Uterus (tissue), 4 donors: ENCODE results near the gene GSK3B. TPM values are rescaled to one million over a fixed set of nuclear protein-coding genes. Genes with fewer than 3 reads are reported as not detected.
"Not testable (repeated sequence)": the region's sequence is repeated elsewhere in the genome, so short reads cannot be mapped to it uniquely, and the experiment has no call there.

ENCODE experiments used
- DNase-seq, 2 donors: peaks; one replicate each; pipeline ENCODE4 v3.0.0-alpha.2; 2019 to 2020
- H3K27ac ChIP-seq, 2 donors: fragments of 200-600 bp; sonication (generic); 1 replicate in 1 of 2; 2 replicates in 1 of 2; pipeline ENCODE4 v1.5.1; 2016 to 2018
- H3K27me3 ChIP-seq, 2 donors: fragments of 200-600 bp; sonication (generic); one replicate each; pipeline ENCODE4 v1.5.1; 2018 to 2019; ENCODE audit warnings: control low read depth in 1 of 2
- H3K36me3 ChIP-seq, 2 donors: fragments of 200-600 bp; sonication (generic); one replicate each; pipeline ENCODE4 v1.5.1; 2019; ENCODE audit warnings: control low read depth in 1 of 2
- H3K4me1 ChIP-seq, 2 donors: fragments of 200-600 bp; sonication (generic); one replicate each; pipeline ENCODE4 v1.5.1; 2018 to 2019; ENCODE audit warnings: control low read depth in 1 of 2
- H3K4me3 ChIP-seq, 2 donors: fragments of 200-600 bp; sonication (generic); 1 replicate in 1 of 2; 2 replicates in 1 of 2; pipeline ENCODE4 v1.5.1; 2018 to 2019; ENCODE audit warnings: mild to moderate bottlenecking in 1 of 2
- H3K9me3 ChIP-seq, 2 donors: fragments of 200-600 bp; sonication (generic); one replicate each; pipeline ENCODE4 v1.5.1; 2019; ENCODE audit warnings: control low read depth in 1 of 2
- CTCF ChIP-seq, 4 experiments: fragments of 200-600 bp in 2 of 4; fragments of 450-650 bp in 2 of 4; sonication (generic) in 2 of 4; IDR thresholded peaks; one replicate each; pipeline ENCODE4 v1.5.1; 2016 to 2019; ENCODE audit warnings: antibody characterized with exemption in 4 of 4, mild to moderate bottlenecking in 2 of 4, moderate library complexity in 1 of 4
- POLR2A ChIP-seq, 2 donors: fragments of 450-650 bp; IDR thresholded peaks; one replicate each; pipeline ENCODE4 v1.6.1; 2016; ENCODE audit warnings: antibody characterized with exemption in 2 of 2, mild to moderate bottlenecking in 1 of 2, moderate library complexity in 1 of 2
- intact Hi-C: fragments of 100-400 bp; cut with DNase I; formaldehyde crosslinking; loops from one replicate; pipeline ENCODE4 v1.15.1; 2023; ENCODE audit warnings: low total_unique reads
- total RNA-seq, 4 donors: library from RNA; depleted of rRNA in 3 of 4; stranded (reverse); fragments of >200 nt in 3 of 4; gene quantifications; one replicate each; pipeline versions ENCODE4 v1.1.0 to v1.2.4, GENCODE V29; 2014 to 2023
- donor health status: DM: yes; HTN: yes; CAD: no.

GSK3B gene
- total RNA-seq, 4 donors from 2014 or later: 13.5 to 53.8 (median 31.3) TPM

DNA sequence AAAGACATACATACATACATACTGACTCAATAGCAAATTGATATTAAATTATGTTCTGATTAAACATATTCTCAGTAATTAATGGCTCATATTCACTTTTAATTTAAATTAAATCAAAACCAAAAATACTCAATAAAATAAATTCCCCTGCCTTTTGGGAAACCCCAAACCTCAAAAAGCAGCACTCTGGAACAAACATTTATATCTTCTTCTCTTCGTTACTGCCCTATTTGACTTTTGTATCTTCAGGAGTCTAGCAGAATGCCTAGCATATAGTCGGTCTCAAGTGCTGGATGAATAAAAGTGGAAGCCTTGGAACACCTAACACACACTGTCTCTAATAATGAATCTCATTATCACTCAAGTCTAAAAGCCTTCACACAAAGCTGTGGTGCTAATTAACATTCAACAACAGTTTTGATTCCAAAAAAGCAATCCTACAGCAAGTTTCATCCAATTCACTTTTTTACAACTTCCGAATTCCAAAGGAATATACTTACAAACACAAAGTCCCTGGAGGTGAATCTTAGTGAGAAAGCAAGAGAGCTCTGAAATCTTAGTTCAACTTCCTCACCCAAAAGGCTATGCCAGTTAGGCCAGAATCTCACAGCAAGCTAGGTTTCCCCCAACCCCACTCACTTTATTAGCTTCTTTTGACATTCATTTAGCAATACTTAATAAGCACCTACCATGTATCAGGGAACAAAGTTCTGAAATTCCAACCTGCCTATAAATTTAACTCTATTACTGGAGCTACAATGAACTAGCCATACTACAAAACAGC lies 35.0 kb downstream of the GSK3B start:
- DNase-seq: no peak
- no peak for TF ChIP-seq CTCF (IDR thresholded peaks at IDR 0.05)
- no peak for TF ChIP-seq POLR2A (IDR thresholded peaks at IDR 0.05)
- intact Hi-C loops: no loop called here

GRCh38 chr3:120057626-120058025 lies 36.6 kb downstream of the GSK3B start:
- H3K4me1 ChIP-seq: peaks cover 0 to 3% of the 10 kb centered on the region in 2 donors
- no peaks in the 10 kb centered on the region for H3K27me3 ChIP-seq
- H3K4me3 ChIP-seq: no peak overlapping the region
- no peaks in the 10 kb centered on the region for H3K9me3 ChIP-seq
- DNase-seq: no peak
- TF ChIP-seq CTCF (IDR thresholded peaks at IDR 0.05) (no peak), POLR2A (IDR thresholded peaks at IDR 0.05) (no peak)
- H3K27ac ChIP-seq: no peak overlapping the region
- intact Hi-C loops: no loop called here
- no peaks in the 10 kb centered on the region for H3K36me3 ChIP-seq

More for the DNA sequence above, 35.0 kb downstream of the GSK3B start:
- Histone ChIP-seq H3K9me3 (no peaks in the 10 kb centered on the region), H3K36me3 (no peaks in the 10 kb centered on the region), H3K4me1 (no peaks in the 10 kb centered on the region), H3K27ac (no peak overlapping the region), H3K4me3 (no peak overlapping the region), H3K27me3 (no peaks in the 10 kb centered on the region)

DNA sequence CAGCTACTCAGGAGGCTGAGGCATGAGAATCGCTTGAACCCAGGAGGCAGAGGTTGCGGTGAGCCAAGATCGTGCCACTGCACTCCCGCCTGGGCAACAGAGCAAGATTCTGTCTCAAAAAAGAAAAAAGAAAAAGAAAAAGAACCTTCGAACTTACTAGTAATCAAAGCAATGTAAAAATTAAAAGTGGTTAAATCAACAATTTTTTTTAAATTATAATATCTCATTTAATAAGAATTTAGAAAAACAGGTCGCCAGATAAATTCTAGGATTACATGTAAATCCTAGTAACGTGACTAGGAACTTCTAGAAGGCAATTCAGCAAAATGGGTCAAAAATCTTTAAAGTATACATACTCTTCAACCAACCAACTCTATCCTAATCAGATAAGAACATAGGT lies 37.2 kb downstream of the GSK3B start:
- Histone ChIP-seq H3K36me3 (no peaks in the 10 kb centered on the region), H3K4me1 (peaks cover 5% of the 10 kb centered on the region in 2 donors), H3K27ac (no peak overlapping the region), H3K27me3 (no peaks in the 10 kb centered on the region), H3K4me3 (no peak overlapping the region), H3K9me3 (no peaks in the 10 kb centered on the region)
- no peak for TF ChIP-seq CTCF (IDR thresholded peaks at IDR 0.05)
- TF ChIP-seq POLR2A (IDR thresholded peaks at IDR 0.05): no peak
- DNase-seq: no peak
- intact Hi-C loops: no loop called here

DNA sequence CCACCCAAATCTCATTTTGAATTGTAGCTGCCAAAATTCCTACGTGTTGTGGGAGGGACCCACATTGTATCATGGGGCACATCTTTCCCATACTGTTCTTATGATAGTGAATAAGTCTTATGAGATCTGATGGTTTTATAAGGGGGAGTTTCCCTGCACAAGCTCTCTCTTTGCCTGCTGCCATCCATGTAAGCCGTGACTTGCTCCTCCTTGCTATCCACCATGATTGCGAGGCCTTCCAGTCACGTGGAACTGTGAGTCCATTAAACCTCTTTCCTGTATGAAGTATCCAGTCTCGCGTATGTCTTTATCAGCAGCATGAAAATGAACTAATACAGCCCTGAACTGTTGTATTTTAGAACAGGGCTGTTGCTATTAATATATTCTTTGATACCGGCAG lies 40.6 kb downstream of the GSK3B start:
- DNase-seq, H3K4me3 ChIP-seq, H3K9me3 ChIP-seq, H3K36me3 ChIP-seq, H3K27me3 ChIP-seq, H3K4me1 ChIP-seq, intact Hi-C loops, H3K27ac ChIP-seq: not testable (repeated sequence)

GRCh38 chr3:120052677-120053076 lies 41.6 kb downstream of the GSK3B start:
- H3K9me3 ChIP-seq: no peaks in the 10 kb centered on the region
- intact Hi-C loops: no loop called here
- H3K4me1 ChIP-seq: peaks cover 7 to 12% of the 10 kb centered on the region in 2 donors
- H3K27ac ChIP-seq: no peak overlapping the region
- no peak overlapping the region for H3K4me3 ChIP-seq
- DNase-seq: no peak
- TF ChIP-seq POLR2A (IDR thresholded peaks at IDR 0.05) (no peak), CTCF (IDR thresholded peaks at IDR 0.05) (no peak)
- no peaks in the 10 kb centered on the region for H3K27me3 ChIP-seq
- H3K36me3 ChIP-seq: no peaks in the 10 kb centered on the region
